ENCODE measurements around the gene PPOX.

PPOX gene

DNA sequence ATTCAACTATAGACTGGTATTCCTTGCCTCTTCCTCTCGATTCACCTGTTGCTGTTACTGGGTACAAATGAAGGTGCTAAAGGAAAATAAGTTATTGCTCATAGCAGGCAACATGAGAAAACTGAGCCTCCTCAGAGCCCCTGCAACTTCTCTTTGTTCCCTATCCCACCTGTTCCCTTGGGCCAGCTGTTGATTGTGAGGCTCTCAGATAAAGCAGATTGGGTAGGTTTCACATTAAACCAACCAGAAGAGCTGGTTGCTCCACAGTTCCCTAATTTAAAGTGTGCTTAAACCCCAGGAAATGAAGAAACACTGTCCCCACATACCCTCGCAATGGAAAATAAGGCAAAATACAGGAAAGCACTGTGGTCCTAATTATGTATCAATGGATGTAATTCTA, 38.6 kb upstream of the PPOX start:
- TF ChIP-seq ZFX (IDR thresholded peaks at IDR 0.05; ENCODE audit: borderline replicate concordance) = no peak
- TF ChIP-seq, protein P1, sequence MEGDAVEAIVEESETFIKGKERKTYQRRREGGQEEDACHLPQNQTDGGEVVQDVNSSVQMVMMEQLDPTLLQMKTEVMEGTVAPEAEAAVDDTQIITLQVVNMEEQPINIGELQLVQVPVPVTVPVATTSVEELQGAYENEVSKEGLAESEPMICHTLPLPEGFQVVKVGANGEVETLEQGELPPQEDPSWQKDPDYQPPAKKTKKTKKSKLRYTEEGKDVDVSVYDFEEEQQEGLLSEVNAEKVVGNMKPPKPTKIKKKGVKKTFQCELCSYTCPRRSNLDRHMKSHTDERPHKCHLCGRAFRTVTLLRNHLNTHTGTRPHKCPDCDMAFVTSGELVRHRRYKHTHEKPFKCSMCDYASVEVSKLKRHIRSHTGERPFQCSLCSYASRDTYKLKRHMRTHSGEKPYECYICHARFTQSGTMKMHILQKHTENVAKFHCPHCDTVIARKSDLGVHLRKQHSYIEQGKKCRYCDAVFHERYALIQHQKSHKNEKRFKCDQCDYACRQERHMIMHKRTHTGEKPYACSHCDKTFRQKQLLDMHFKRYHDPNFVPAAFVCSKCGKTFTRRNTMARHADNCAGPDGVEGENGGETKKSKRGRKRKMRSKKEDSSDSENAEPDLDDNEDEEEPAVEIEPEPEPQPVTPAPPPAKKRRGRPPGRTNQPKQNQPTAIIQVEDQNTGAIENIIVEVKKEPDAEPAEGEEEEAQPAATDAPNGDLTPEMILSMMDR (IDR thresholded peaks at IDR 0.05) = no peak
- no peak overlapping the region for H3K27ac ChIP-seq

GRCh38 chr1:161128591-161129420, 37.4 kb upstream of the PPOX start:
- TF ChIP-seq ZFX (IDR thresholded peaks at IDR 0.05; ENCODE audit: borderline replicate concordance) = no peak
- TF ChIP-seq, protein P1 (IDR thresholded peaks at IDR 0.05) = no peak
- no peak overlapping the region for H3K27ac ChIP-seq

- H3K27ac ChIP-seq = peak overlapping the region; percentile 99; the same call in 1 of the 2 replicates
- TF ChIP-seq, protein P1 (IDR thresholded peaks at IDR 0.05) = no peak
- no peak for TF ChIP-seq ZFX (IDR thresholded peaks at IDR 0.05; ENCODE audit: borderline replicate concordance)
Measured at GRCh38 chr1:161130266-161130665, 36.0 kb upstream of the PPOX start.

DNA sequence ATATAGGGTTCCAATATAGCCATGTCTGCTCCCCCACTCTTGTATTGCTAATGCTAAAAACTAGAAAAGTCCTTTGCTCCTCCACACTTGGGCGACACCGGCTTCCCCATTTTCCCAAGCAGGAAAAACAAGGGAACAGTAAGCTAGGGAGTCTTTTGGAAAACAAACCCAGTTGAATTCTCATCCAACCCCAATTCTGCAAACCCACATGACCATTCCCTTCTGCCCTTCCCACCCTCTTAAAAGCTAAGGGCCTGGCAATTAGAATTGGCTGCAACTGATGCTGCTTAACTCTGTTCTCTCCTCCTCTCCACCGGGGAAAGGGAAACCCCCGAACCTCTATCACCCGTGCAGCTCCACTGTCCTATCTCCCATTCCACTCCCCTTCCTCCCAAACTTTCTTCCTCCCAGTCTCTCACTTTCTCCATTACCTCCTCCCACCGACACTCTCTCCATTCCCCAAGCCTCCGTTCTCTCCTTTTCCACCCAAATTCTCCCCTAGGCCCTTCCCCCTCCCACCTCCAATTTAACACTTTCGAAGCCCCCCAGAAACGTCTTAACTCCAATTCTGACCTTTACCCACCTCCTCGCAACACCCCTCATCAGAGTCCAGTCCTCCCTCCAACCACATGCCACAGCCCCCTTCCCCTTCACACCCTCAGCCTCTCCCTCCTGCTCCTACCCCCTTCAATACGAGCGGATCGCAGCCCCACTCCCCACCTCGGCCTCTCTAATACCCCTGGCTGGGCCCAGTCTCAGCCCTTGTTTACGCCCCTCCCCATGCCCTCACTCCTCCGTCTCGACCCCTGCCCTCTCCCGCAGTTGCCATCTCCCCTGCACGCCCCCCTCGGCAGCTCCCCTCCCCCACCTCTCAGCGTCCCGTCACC, 34.5 kb upstream of the PPOX start:
- TF ChIP-seq, protein P1 (IDR thresholded peaks at IDR 0.05) = no peak
- TF ChIP-seq ZFX (IDR thresholded peaks at IDR 0.05; ENCODE audit: borderline replicate concordance) = no peak
- H3K27ac ChIP-seq = peak overlapping the region; percentile 99

GRCh38 chr1:161132410-161133219, 33.6 kb upstream of the PPOX start, which contains the start of gene DEDD:
TSS of gene DEDD (minus strand) at chr1:161132667. CDS start at chr1:161124462, 8,205 bp downstream.
- TF ChIP-seq, protein P1 (IDR thresholded peaks at IDR 0.05) = peak; percentile 43
- TF ChIP-seq ZFX (IDR thresholded peaks at IDR 0.05; ENCODE audit: borderline replicate concordance) = no peak
- H3K27ac ChIP-seq = peak within 1 kb of the TSS; percentile 99

DNA sequence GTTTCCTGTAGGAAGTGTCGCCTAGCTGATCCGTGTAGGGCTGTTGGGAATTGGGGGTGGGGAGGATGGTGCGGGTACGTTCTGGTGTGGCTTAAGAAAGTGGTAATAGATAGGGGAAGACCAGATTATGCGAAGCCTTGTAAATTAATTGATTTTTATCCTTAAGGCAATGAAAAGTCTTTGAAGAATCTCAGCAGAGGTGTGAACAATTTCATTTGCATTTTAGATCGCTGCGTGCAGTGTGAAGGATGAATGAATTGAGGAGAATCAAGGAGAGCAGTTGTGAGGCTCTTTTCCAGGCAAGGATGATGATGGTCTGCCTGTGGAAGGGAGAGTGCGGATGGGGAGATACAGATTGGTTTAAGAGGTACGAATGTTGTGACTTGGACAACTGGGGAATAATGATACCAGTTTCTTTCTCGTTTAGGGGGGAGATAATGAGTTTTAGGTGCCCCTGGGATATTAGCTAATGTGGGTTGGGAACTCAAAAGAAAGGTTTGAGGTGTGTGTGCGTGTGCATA, 32.9 kb upstream of the PPOX start:
- peak overlapping the region; percentile 99 for H3K27ac ChIP-seq
- TF ChIP-seq, protein P1 (IDR thresholded peaks at IDR 0.05) = no peak
- no peak for TF ChIP-seq ZFX (IDR thresholded peaks at IDR 0.05; ENCODE audit: borderline replicate concordance)
